Activated T-cell treated with anti-CD3 and anti-CD28 coated beads, Interleukin-2, amount 50 U/mL, for 72 hours (primary cell): ENCODE measurements around the gene L1CAM. TPM values are rescaled to one million over a fixed set of nuclear protein-coding genes. Genes with fewer than 3 reads are reported as not detected.

ENCODE experiments used
- ATAC-seq, 2 donors: fragments of 150-1000 bp; cut with Tn5 transposase; replicated peaks in 1 of 2; 2 replicates each; pipeline ENCODE4 v1.10.0; 2021; ENCODE audit warnings: moderate library complexity in 2 of 2, mild to moderate bottlenecking in 1 of 2
- DNase-seq, 2 donors: peaks; one replicate each; pipeline ENCODE4 v3.0.0; 2021 to 2022; ENCODE audit warnings: mixed read lengths in 1 of 2
- H3K27ac Mint-ChIP-seq: one replicate; pipeline ENCODE4 v1.8.0; 2022; ENCODE audit warnings: mild to moderate bottlenecking, moderate library complexity, mixed read lengths
- H3K27me3 Mint-ChIP-seq: one replicate; pipeline ENCODE4 v1.8.0; 2022; ENCODE audit warnings: low read depth, mixed read lengths
- H3K36me3 Mint-ChIP-seq, 2 donors: one replicate each; pipeline ENCODE4 v1.8.0; 2022; ENCODE audit warnings: mixed read lengths in 2 of 2, mild to moderate bottlenecking in 1 of 2; ENCODE audit not compliant: insufficient read depth in 2 of 2
- H3K4me1 Mint-ChIP-seq: one replicate; pipeline ENCODE4 v1.8.0; 2022; ENCODE audit warnings: low read depth, mixed read lengths
- H3K4me3 Mint-ChIP-seq, 2 donors: one replicate each; pipeline ENCODE4 v1.8.0; 2022; ENCODE audit warnings: mild to moderate bottlenecking in 2 of 2, mixed read lengths in 2 of 2, moderate library complexity in 2 of 2
- H3K9me3 Mint-ChIP-seq, 2 donors: one replicate each; pipeline ENCODE4 v1.8.0; 2022; ENCODE audit warnings: mixed read lengths in 2 of 2
- total RNA-seq, 2 donors: library from RNA; stranded (reverse); gene quantifications; one replicate each; pipeline ENCODE4 v1.2.3, GENCODE V29; 2022

The L1CAM gene
- total RNA-seq, 2 donors from 2014 or later, result 1.8 to 2.1 TPM

- H3K36me3 Mint-ChIP-seq, result peaks cover 4 to 14% of the 10 kb centered on the region in 2 donors
- peaks cover 5% of the 10 kb centered on the region for H3K27me3 Mint-ChIP-seq
- H3K27ac Mint-ChIP-seq, result no peak overlapping the region
These were observed 34.6 kb upstream of the L1CAM start for GRCh38 chrX:153920546-153920945.

GRCh38 chrX:153919281-153919680 is 33.3 kb upstream of the L1CAM start:
- Mint-ChIP-seq H3K9me3 (no peaks in the 10 kb centered on the region), H3K36me3 (peaks cover 4 to 10% of the 10 kb centered on the region in 2 donors)
- no peak for DNase-seq

More at GRCh38 chrX:153920546-153920945, 34.6 kb upstream of the L1CAM start:
- ATAC-seq (no peak), DNase-seq (no peak)
- Mint-ChIP-seq H3K9me3 (no peaks in the 10 kb centered on the region), H3K4me1 (peaks cover 34% of the 10 kb centered on the region), H3K4me3 (no peak overlapping the region)

GRCh38 chrX:153917869-153918268 is 31.9 kb upstream of the L1CAM start:
- H3K4me3 Mint-ChIP-seq, result no peak overlapping the region
- peaks cover 11% of the 10 kb centered on the region for H3K4me1 Mint-ChIP-seq
- H3K36me3 Mint-ChIP-seq, result peaks cover 6 to 14% of the 10 kb centered on the region in 2 donors
- H3K27me3 Mint-ChIP-seq, result peaks cover 5% of the 10 kb centered on the region
- no peak overlapping the region for H3K27ac Mint-ChIP-seq
- ATAC-seq, result no peak
- no peaks in the 10 kb centered on the region for H3K9me3 Mint-ChIP-seq
- DNase-seq, result no peak

More at GRCh38 chrX:153919281-153919680, 33.3 kb upstream of the L1CAM start:
- H3K27ac Mint-ChIP-seq, result no peak overlapping the region
- peaks cover 5% of the 10 kb centered on the region for H3K27me3 Mint-ChIP-seq
- ATAC-seq, result no peak
- no peak overlapping the region for H3K4me3 Mint-ChIP-seq
- H3K4me1 Mint-ChIP-seq, result peaks cover 26% of the 10 kb centered on the region

- ATAC-seq, result no peak
- no peak overlapping the region for H3K27ac Mint-ChIP-seq
These were observed 27.7 kb upstream of the L1CAM start for GRCh38 chrX:153913701-153914100.

GRCh38 chrX:153913211-153913610 is 27.2 kb upstream of the L1CAM start:
- H3K27ac Mint-ChIP-seq, result no peak overlapping the region
- no peak for DNase-seq
- no peaks in the 10 kb centered on the region for H3K4me1 Mint-ChIP-seq
- H3K9me3 Mint-ChIP-seq, result no peaks in the 10 kb centered on the region
- H3K4me3 Mint-ChIP-seq, result no peak overlapping the region
- H3K36me3 Mint-ChIP-seq, result peaks cover 3 to 8% of the 10 kb centered on the region in 2 donors
- H3K27me3 Mint-ChIP-seq, result no peaks in the 10 kb centered on the region
- no peak for ATAC-seq

More at GRCh38 chrX:153913701-153914100, 27.7 kb upstream of the L1CAM start:
- no peaks in the 10 kb centered on the region for H3K4me1 Mint-ChIP-seq
- H3K27me3 Mint-ChIP-seq, result no peaks in the 10 kb centered on the region
- H3K36me3 Mint-ChIP-seq, result peaks cover 3 to 10% of the 10 kb centered on the region in 2 donors
- H3K9me3 Mint-ChIP-seq, result no peaks in the 10 kb centered on the region
- no peak for DNase-seq
- no peak overlapping the region for H3K4me3 Mint-ChIP-seq

GRCh38 chrX:153911798-153912197 is 25.8 kb upstream of the L1CAM start:
- DNase-seq (no peak), ATAC-seq (no peak)
- no peaks in the 10 kb centered on the region for H3K27me3 Mint-ChIP-seq
- peak overlapping the region; percentile 6 for H3K27ac Mint-ChIP-seq
- H3K9me3 Mint-ChIP-seq, result no peaks in the 10 kb centered on the region
- H3K4me3 Mint-ChIP-seq, result no peak overlapping the region
- H3K36me3 Mint-ChIP-seq, result peaks cover 3 to 5% of the 10 kb centered on the region in 2 donors
- no peaks in the 10 kb centered on the region for H3K4me1 Mint-ChIP-seq

- H3K9me3 Mint-ChIP-seq, result no peaks in the 10 kb centered on the region
- ATAC-seq (no peak), DNase-seq (no peak)
- peaks cover 2 to 3% of the 10 kb centered on the region in 2 donors for H3K36me3 Mint-ChIP-seq
- H3K4me1 Mint-ChIP-seq, result peaks cover 6% of the 10 kb centered on the region
- no peak overlapping the region for H3K4me3 Mint-ChIP-seq
- H3K27ac Mint-ChIP-seq, result no peak overlapping the region
- no peaks in the 10 kb centered on the region for H3K27me3 Mint-ChIP-seq
These were observed 24.5 kb upstream of the L1CAM start for GRCh38 chrX:153910446-153910845.

- peaks cover 6% of the 10 kb centered on the region for H3K4me1 Mint-ChIP-seq
- no peak overlapping the region for H3K27ac Mint-ChIP-seq
- H3K4me3 Mint-ChIP-seq, result no peak overlapping the region
- no peaks in the 10 kb centered on the region for H3K27me3 Mint-ChIP-seq
- no peaks in the 10 kb centered on the region for H3K9me3 Mint-ChIP-seq
- DNase-seq (no peak), ATAC-seq (no peak)
- peaks cover 2 to 3% of the 10 kb centered on the region in 2 donors for H3K36me3 Mint-ChIP-seq
These were observed 24.0 kb upstream of the L1CAM start for GRCh38 chrX:153909980-153910360.

- Mint-ChIP-seq H3K4me1 (peaks cover 6% of the 10 kb centered on the region), H3K27ac (no peak overlapping the region), H3K36me3 (peaks cover 2 to 3% of the 10 kb centered on the region in 2 donors), H3K9me3 (no peaks in the 10 kb centered on the region), H3K4me3 (no peak overlapping the region), H3K27me3 (no peaks in the 10 kb centered on the region)
- DNase-seq, result peak in 1 of 2 donors; percentile 25
- ATAC-seq, result peak in 1 of 2 donors; percentile 25
These were observed 23.3 kb upstream of the L1CAM start for GRCh38 chrX:153909024-153909979.

- H3K27me3 Mint-ChIP-seq, result peaks cover 3% of the 10 kb centered on the region
- ATAC-seq (no peak), DNase-seq (no peak)
- no peak overlapping the region for H3K4me3 Mint-ChIP-seq
- H3K36me3 Mint-ChIP-seq, result no peaks in the 10 kb centered on the region
- H3K27ac Mint-ChIP-seq, result no peak overlapping the region
- H3K9me3 Mint-ChIP-seq, result no peaks in the 10 kb centered on the region
- H3K4me1 Mint-ChIP-seq, result peaks cover 14% of the 10 kb centered on the region
These were observed 22.4 kb upstream of the L1CAM start for GRCh38 chrX:153908219-153908860.

- Mint-ChIP-seq H3K36me3 (no peaks in the 10 kb centered on the region), H3K9me3 (no peaks in the 10 kb centered on the region), H3K27me3 (peaks cover 9% of the 10 kb centered on the region), H3K4me3 (no peak overlapping the region), H3K27ac (no peak overlapping the region), H3K4me1 (peaks cover 20% of the 10 kb centered on the region)
- ATAC-seq (no peak), DNase-seq (no peak)
These were observed 21.5 kb upstream of the L1CAM start for GRCh38 chrX:153907456-153907855.

GRCh38 chrX:153906126-153906917 is 20.3 kb upstream of the L1CAM start:
- peaks cover 17% of the 10 kb centered on the region for H3K27me3 Mint-ChIP-seq
- peak in 1 of 2 donors; percentile 19 for DNase-seq
- ATAC-seq, result peak; percentile 26 to 54
- no peaks in the 10 kb centered on the region for H3K36me3 Mint-ChIP-seq
- peaks cover 29% of the 10 kb centered on the region for H3K4me1 Mint-ChIP-seq
- no peak overlapping the region for H3K27ac Mint-ChIP-seq
- H3K9me3 Mint-ChIP-seq, result no peaks in the 10 kb centered on the region
- H3K4me3 Mint-ChIP-seq, result no peak overlapping the region
